ENCODE results near the gene HELZ. TPM values are rescaled to one million over a fixed set of nuclear protein-coding genes. Genes with fewer than 3 reads are reported as not detected.
"Not testable (repeated sequence)": the region's sequence is repeated elsewhere in the genome, so short reads cannot be mapped to it uniquely, and the experiment has no call there.

Gene HELZ
- polyA plus RNA-seq, 3 donors = 24.8 to 44.1 (median 39.9) TPM

DNA sequence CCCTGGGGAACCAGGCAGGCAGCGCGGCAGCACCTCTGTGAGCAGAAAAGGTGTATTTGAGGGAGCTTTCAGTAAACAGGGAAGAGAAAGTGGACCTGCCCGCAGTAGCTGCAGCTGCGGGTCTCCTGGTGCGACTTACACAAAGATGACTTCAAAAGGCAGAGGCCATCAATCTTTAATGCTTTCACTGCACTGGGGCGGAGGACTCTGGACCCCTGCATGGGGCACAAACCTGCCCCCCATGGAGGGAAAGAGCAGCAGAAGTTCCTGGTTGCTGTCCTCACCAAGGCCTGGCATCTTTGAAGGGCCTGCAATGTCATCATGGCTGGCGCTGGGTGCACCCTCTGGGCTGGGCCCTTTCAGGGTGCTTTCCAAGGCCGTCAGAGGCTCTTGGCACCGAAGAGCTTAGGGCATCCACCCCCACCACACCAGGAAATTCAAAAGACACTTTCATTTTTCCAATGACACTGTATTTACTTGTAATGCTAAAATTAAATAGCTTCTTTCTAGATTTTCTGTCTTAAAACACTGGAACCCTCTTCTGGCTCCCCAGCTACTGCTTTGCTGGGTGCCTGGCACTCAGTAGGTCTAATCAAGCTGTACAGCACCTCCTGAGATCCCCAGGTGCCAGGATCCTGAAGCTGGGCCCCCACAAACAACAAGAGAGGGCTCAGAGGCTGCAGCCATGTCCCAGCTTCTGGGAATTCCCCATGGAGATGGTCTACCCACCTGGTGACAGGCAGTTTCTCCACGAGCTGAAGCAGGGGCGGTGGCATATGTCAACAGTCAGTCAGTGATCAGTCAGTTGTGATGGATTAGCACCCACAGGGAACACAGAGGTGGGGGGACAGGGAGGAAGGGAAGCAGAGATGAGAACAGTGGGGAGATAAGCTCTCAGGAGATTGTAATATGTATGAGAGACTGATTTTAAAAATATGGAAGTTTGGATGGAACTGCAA, 202.8 kb downstream of the HELZ start:
- Histone ChIP-seq H3K4me1 (ENCODE audit: control insufficient read depth in 1 of 2, insufficient read depth in 2 of 2, low read length in 2 of 2) (no peaks in the 10 kb centered on the region), H2AFZ (ENCODE audit: insufficient read depth, low read depth, low read length, poor library complexity, severe bottlenecking) (no peak overlapping the region), H4K20me1 (ENCODE audit: insufficient read depth, low read length) (no peaks in the 10 kb centered on the region), H3K9ac (ENCODE audit: insufficient read depth, low read length, poor library complexity, severe bottlenecking) (no peak overlapping the region), H3K9me3 (replicated peaks in 1 of 2; ENCODE audit: control insufficient read depth in 1 of 2, insufficient read depth in 1 of 2, low read length in 2 of 2) (no peaks in the 10 kb centered on the region), H3K27me3 (ENCODE audit: control insufficient read depth in 2 of 2, insufficient read depth in 2 of 2, low read length in 2 of 2) (no peaks in the 10 kb centered on the region), H3K27ac (ENCODE audit: low read depth in 1 of 2, low read length in 2 of 2) (no peak overlapping the region), H3K4me3 (replicated peaks in 1 of 3; ENCODE audit: low read depth in 2 of 3, low read length in 3 of 3) (no peak overlapping the region), H3K4me2 (replicated peaks; ENCODE audit: extremely low read depth, low read length, poor library complexity, severe bottlenecking) (no peak overlapping the region), H3K36me3 (replicated peaks in 1 of 2; ENCODE audit: control insufficient read depth in 1 of 2, insufficient read depth in 2 of 2, low read length in 2 of 2) (no peaks in the 10 kb centered on the region), H3K79me2 (ENCODE audit: insufficient read depth, low read length) (no peaks in the 10 kb centered on the region)
- Mint-ChIP-seq H3K9me3 (peaks cover 0 to 6% (median under 1%) of the 10 kb centered on the region in 7 donors), H3K27ac (no peak overlapping the region), H3K27me3 (ENCODE audit: low read depth in 3 of 3) (peaks cover 3 to 12% (median 4%) of the 10 kb centered on the region in 3 donors), H3K36me3 (no peaks in the 10 kb centered on the region), H3K4me3 (no peak overlapping the region), H3K4me1 (no peaks in the 10 kb centered on the region)
- TF ChIP-seq, protein P1, sequence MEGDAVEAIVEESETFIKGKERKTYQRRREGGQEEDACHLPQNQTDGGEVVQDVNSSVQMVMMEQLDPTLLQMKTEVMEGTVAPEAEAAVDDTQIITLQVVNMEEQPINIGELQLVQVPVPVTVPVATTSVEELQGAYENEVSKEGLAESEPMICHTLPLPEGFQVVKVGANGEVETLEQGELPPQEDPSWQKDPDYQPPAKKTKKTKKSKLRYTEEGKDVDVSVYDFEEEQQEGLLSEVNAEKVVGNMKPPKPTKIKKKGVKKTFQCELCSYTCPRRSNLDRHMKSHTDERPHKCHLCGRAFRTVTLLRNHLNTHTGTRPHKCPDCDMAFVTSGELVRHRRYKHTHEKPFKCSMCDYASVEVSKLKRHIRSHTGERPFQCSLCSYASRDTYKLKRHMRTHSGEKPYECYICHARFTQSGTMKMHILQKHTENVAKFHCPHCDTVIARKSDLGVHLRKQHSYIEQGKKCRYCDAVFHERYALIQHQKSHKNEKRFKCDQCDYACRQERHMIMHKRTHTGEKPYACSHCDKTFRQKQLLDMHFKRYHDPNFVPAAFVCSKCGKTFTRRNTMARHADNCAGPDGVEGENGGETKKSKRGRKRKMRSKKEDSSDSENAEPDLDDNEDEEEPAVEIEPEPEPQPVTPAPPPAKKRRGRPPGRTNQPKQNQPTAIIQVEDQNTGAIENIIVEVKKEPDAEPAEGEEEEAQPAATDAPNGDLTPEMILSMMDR (IDR thresholded peaks at IDR 0.05) = no peak
- intact Hi-C loops (cut with micrococcal nuclease) = no loop called here
- WGBS (ENCODE audit: insufficient coverage) = 77% methylated on average over 6 of the region's 11 CpGs
- no peak for DNase-seq

DNA sequence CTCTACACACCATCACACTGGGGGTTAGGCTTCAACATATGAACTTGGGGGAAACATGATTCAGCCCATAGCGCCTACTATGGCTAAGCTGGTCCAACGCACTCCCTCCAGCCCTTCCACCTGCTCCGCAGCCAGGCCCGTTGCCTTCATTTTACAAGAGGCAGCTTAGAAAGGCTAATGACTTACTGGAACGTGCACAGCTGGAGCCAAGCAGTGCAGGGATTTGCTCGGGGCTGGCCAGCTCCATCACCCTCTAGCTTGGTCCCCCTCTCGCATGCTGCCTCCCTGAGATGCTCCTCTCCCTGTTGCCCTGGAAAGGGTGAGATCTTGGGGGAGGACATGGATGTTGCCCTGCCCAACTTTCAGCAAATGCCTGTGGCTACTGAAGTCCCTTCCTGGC, 203.5 kb downstream of the HELZ start:
- no peak overlapping the region for H3K9ac ChIP-seq (ENCODE audit: insufficient read depth, low read length, poor library complexity, severe bottlenecking)
- peaks cover 2 to 11% (median 3%) of the 10 kb centered on the region in 3 donors for H3K27me3 Mint-ChIP-seq (ENCODE audit: low read depth in 3 of 3)
- no peaks in the 10 kb centered on the region for H4K20me1 ChIP-seq (ENCODE audit: insufficient read depth, low read length)
- H2AFZ ChIP-seq (ENCODE audit: insufficient read depth, low read depth, low read length, poor library complexity, severe bottlenecking) = no peak overlapping the region
- H3K36me3 ChIP-seq (replicated peaks in 1 of 2; ENCODE audit: control insufficient read depth in 1 of 2, insufficient read depth in 2 of 2, low read length in 2 of 2) = no peaks in the 10 kb centered on the region
- no peak overlapping the region for H3K4me3 Mint-ChIP-seq
- H3K4me2 ChIP-seq (replicated peaks; ENCODE audit: extremely low read depth, low read length, poor library complexity, severe bottlenecking) = no peak overlapping the region
- no peaks in the 10 kb centered on the region for H3K79me2 ChIP-seq (ENCODE audit: insufficient read depth, low read length)
- H3K36me3 Mint-ChIP-seq = no peaks in the 10 kb centered on the region
- H3K9me3 Mint-ChIP-seq = peaks cover 0 to 10% (median 1%) of the 10 kb centered on the region in 7 donors
- intact Hi-C loops (cut with micrococcal nuclease) = no loop called here
- H3K27me3 ChIP-seq (ENCODE audit: control insufficient read depth in 2 of 2, insufficient read depth in 2 of 2, low read length in 2 of 2) = no peaks in the 10 kb centered on the region
- TF ChIP-seq, protein P1 (IDR thresholded peaks at IDR 0.05) = no peak
- 89% methylated on average over 6 of the region's 7 CpGs for WGBS (ENCODE audit: insufficient coverage)
- no peaks in the 10 kb centered on the region for H3K4me1 Mint-ChIP-seq
- no peak for DNase-seq
- H3K27ac Mint-ChIP-seq = no peak overlapping the region
- H3K4me3 ChIP-seq (replicated peaks in 1 of 3; ENCODE audit: low read depth in 2 of 3, low read length in 3 of 3) = no peak overlapping the region
- H3K9me3 ChIP-seq (replicated peaks in 1 of 2; ENCODE audit: control insufficient read depth in 1 of 2, insufficient read depth in 1 of 2, low read length in 2 of 2) = no peaks in the 10 kb centered on the region
- no peak overlapping the region for H3K27ac ChIP-seq (ENCODE audit: low read depth in 1 of 2, low read length in 2 of 2)
- H3K4me1 ChIP-seq (ENCODE audit: control insufficient read depth in 1 of 2, insufficient read depth in 2 of 2, low read length in 2 of 2) = no peaks in the 10 kb centered on the region

DNA sequence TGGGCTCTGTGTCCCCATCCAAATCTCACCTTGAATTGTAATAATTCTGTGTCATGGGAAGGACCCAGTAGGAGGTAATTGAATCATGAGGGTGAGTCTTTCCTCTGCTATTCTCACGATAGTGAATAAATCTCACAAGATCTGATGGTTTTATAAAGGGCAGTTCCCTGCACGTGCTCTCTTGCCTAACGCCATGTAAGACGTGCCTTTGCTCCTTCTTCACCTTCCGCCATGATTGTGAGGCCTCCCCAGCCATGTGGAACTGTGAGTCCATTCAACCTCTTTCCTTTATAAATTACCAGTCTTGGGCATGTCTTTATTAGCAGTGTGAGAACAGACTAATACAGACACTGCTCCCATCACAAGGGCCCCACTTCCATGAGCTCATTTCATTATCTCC, 203.9 kb downstream of the HELZ start:
- H3K4me3 ChIP-seq (replicated peaks in 1 of 3; ENCODE audit: low read depth in 2 of 3, low read length in 3 of 3); intact Hi-C loops (cut with micrococcal nuclease); H3K27me3 Mint-ChIP-seq (ENCODE audit: low read depth in 3 of 3): not testable (repeated sequence)

More for the DNA sequence above, 203.9 kb downstream of the HELZ start:
- H3K4me1 ChIP-seq (ENCODE audit: control insufficient read depth in 1 of 2, insufficient read depth in 2 of 2, low read length in 2 of 2); H3K27ac ChIP-seq (ENCODE audit: low read depth in 1 of 2, low read length in 2 of 2); H3K27me3 ChIP-seq (ENCODE audit: control insufficient read depth in 2 of 2, insufficient read depth in 2 of 2, low read length in 2 of 2); H3K36me3 Mint-ChIP-seq; H3K4me3 Mint-ChIP-seq; H3K9me3 ChIP-seq (replicated peaks in 1 of 2; ENCODE audit: control insufficient read depth in 1 of 2, insufficient read depth in 1 of 2, low read length in 2 of 2); DNase-seq; H2AFZ ChIP-seq (ENCODE audit: insufficient read depth, low read depth, low read length, poor library complexity, severe bottlenecking); H3K36me3 ChIP-seq (replicated peaks in 1 of 2; ENCODE audit: control insufficient read depth in 1 of 2, insufficient read depth in 2 of 2, low read length in 2 of 2); H3K79me2 ChIP-seq (ENCODE audit: insufficient read depth, low read length); H3K4me1 Mint-ChIP-seq; H4K20me1 ChIP-seq (ENCODE audit: insufficient read depth, low read length); H3K9ac ChIP-seq (ENCODE audit: insufficient read depth, low read length, poor library complexity, severe bottlenecking); H3K27ac Mint-ChIP-seq; H3K4me2 ChIP-seq (replicated peaks; ENCODE audit: extremely low read depth, low read length, poor library complexity, severe bottlenecking): not testable (repeated sequence)
- WGBS (ENCODE audit: insufficient coverage) = 100% methylated on average over 4 of the region's 5 CpGs
- H3K9me3 Mint-ChIP-seq = peaks cover 0 to 12% (median 3%) of the 10 kb centered on the region in 7 donors

Data from CD14-positive monocyte (primary cell).